Measurements from ENCODE around the gene NKD1. TPM values are rescaled to one million over a fixed set of nuclear protein-coding genes. Genes with fewer than 3 reads are reported as not detected.
A peak's percentile ranks its signal among the peaks of the same experiment; 100 is the strongest.

Gene NKD1
- total RNA-seq, 4 donors from 2014 or later, result 1.8 to 9.1 (median 2.6) TPM

DNA sequence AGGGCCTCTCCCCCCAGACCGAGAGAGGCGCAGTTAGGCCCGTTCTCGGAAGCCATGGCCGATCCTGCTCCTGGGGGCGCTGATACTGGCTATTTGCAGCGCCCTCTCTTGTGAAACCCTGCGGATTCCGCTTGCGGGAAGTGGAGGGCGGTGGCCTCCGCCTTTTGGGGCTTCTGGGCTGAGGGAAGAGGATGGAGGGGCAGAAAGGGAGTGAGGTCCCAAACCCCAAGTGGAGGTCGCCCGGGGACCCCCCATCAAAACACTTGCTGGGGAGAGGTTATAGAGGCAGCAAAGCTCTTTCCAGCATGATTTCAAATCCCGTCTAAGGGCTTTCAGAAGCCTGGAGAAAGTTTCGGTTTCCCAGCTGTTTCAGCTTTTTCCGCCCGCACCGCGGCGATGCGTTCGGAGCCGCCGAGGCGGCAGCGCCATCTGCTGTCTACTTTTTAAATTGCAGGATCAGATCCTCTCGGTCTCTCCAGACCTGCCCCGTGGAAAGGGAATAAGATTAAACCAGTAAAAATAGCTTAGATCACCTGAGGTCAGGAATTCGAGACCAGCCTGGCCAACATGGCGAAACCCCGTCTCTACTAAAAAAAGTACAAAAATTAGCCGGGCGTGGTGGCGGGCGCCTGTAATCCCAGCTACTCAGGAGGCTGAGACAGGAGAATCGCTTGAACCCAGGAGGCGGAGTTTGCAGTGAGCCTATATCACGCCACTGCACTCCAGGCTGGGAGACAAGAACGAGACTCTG, 117.1 kb downstream of the NKD1 start:
- 15% methylated on average over 38 of the region's 40 CpGs for WGBS
- Histone ChIP-seq H3K4me1 (peaks cover 27% of the 10 kb centered on the region), H3K4me3 (peak overlapping the region; percentile 52), H3K27ac (no peak overlapping the region), H3K9me3 (no peaks in the 10 kb centered on the region), H3K36me3 (no peaks in the 10 kb centered on the region), H3K27me3 (no peaks in the 10 kb centered on the region)
- TF ChIP-seq, protein P1, sequence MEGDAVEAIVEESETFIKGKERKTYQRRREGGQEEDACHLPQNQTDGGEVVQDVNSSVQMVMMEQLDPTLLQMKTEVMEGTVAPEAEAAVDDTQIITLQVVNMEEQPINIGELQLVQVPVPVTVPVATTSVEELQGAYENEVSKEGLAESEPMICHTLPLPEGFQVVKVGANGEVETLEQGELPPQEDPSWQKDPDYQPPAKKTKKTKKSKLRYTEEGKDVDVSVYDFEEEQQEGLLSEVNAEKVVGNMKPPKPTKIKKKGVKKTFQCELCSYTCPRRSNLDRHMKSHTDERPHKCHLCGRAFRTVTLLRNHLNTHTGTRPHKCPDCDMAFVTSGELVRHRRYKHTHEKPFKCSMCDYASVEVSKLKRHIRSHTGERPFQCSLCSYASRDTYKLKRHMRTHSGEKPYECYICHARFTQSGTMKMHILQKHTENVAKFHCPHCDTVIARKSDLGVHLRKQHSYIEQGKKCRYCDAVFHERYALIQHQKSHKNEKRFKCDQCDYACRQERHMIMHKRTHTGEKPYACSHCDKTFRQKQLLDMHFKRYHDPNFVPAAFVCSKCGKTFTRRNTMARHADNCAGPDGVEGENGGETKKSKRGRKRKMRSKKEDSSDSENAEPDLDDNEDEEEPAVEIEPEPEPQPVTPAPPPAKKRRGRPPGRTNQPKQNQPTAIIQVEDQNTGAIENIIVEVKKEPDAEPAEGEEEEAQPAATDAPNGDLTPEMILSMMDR (IDR thresholded peaks at IDR 0.05), result peak; percentile 74 to 88
- TF ChIP-seq EP300 (IDR thresholded peaks at IDR 0.05) (no peak), POLR2A (IDR thresholded peaks at IDR 0.05) (no peak), POLR2AphosphoS5 (IDR thresholded peaks at IDR 0.05) (no peak)
- DNase-seq (ENCODE audit: low spot score in 2 of 2), result peak in 1 of 2 donors; percentile 82

DNA sequence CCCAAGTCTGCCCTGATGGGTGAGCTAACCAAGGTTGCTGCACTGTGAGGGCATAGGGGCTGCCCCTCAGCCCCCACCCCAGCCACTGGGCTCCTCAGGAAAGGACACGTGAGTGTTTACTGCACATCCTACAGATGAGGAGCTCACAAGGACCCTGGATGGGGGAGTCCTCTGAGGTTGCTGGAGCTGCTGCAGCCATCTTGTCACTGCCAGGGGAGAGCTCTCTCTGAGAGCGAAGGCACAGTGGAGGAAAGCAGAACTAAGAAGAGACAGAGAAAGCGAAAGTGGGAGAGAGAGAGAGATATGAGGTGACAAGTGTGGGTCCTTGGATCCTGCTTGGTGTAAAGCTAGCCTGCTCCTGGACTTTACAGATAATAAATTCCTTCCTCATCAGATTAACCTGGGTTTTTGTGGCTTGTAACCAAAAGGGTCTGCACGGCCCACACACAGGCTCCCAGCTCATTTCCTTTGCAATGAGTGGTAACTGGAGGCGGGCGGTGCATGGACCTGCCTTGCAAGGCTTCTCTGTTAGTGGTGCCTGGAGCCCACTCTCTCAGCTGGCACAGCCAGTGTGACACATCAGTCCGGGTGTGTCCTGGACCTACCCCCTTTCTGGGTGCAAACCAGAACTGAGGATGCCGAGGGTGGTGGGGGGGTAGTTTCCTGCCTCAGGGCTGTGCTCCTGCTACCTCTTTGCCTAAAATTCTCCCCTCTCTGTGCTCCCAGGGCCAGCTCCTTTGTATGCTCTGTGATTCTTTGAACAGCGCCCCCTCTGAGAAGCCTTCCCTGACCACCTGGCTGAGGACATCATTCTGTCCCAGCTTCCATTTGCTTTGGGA, 118.7 kb downstream of the NKD1 start:
- no peak for DNase-seq (ENCODE audit: low spot score in 2 of 2)
- Histone ChIP-seq H3K4me1 (peaks cover 27% of the 10 kb centered on the region), H3K36me3 (no peaks in the 10 kb centered on the region), H3K27ac (no peak overlapping the region), H3K4me3 (no peak overlapping the region), H3K27me3 (no peaks in the 10 kb centered on the region), H3K9me3 (peaks cover under 1% of the 10 kb centered on the region)
- WGBS, result 71% methylated on average over 9 of the region's 9 CpGs
- no peak for TF ChIP-seq POLR2A (IDR thresholded peaks at IDR 0.05)
- no peak for TF ChIP-seq POLR2AphosphoS5 (IDR thresholded peaks at IDR 0.05)
- no peak for TF ChIP-seq EP300 (IDR thresholded peaks at IDR 0.05)
- TF ChIP-seq, protein P1 (IDR thresholded peaks at IDR 0.05), result no peak

DNA sequence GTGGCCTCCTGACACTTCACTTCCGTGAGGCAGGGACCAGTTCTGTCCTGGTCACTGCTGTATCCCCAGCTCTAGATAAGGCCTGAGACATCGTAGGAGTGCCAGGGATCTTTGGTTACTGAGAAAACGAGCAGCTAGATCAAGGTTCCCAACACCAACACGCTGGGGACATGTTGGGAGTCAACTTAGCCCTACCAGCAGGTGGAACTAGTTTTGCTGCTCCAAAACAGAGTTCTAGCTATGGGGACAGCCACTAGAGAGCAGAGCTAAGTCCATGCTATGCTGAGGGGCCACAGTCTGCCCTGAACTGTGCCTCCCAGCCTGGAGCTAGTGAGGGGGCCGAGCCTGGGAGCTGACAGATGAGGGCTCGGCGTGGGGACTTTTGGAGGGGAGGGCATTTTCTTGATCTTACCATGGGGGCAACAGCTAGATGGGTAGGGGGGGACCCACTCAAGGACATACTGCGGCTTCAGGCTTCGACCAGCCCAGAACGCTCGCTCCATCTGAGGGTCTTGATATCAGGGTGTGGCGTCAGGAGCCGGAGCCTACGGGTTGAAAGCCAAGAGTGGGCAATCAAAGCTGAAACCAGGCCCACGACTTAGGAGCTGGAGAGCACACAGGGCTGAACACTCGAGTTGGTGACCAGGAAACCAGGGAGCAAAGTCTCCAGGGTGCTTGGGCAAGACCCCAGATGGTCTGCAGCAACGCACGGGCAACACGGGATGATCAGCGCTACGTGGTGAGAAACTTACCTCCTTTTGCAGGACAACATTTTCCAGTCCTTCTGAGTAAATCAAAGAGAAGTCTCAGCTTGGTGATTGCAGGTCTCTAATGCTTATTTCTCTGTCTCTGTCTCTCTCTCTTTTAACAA, 119.5 kb downstream of the NKD1 start:
- TF ChIP-seq, protein P1 (IDR thresholded peaks at IDR 0.05), result no peak
- no peak for TF ChIP-seq POLR2A (IDR thresholded peaks at IDR 0.05)
- TF ChIP-seq POLR2AphosphoS5 (IDR thresholded peaks at IDR 0.05), result no peak
- TF ChIP-seq EP300 (IDR thresholded peaks at IDR 0.05), result no peak
- Histone ChIP-seq H3K36me3 (no peaks in the 10 kb centered on the region), H3K4me3 (no peak overlapping the region), H3K4me1 (peaks cover 27% of the 10 kb centered on the region), H3K27me3 (no peaks in the 10 kb centered on the region), H3K9me3 (peaks cover 4% of the 10 kb centered on the region), H3K27ac (peak overlapping the region; percentile 34)
- DNase-seq (ENCODE audit: low spot score in 2 of 2), result no peak
- whole genome bisulfite sequencing, result 89% methylated on average over 19 of the region's 21 CpGs

DNA sequence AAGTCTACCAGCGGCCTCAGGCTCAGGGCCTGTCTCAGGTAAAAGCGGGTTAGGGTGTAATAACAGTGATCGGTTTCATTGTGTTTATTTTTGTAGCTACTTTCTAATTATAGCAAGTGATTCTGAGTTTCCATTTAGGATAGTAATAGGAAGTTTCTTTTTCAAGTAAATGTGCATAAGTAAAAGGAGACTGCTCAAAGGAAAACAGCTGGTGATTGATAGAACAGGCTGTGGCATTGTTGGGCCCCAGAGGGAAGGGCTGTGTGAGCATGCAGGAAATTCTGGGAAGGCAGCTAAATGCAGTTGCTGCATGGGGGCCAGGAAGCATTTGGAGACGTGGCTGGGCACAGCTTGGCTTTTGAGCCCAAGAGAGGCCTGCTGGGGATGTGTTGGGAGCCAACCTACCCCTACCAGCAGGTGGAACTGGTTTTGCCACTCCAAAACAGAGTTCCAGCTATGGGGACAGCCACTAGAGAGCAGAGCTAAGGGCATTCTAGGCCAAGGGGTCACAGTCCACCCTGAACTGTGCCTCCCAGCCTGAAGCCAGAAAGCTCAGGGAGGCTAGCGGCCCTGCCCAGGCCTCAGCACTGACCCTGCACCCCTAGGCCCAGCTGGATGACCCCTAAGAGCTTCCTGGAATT, 120.3 kb downstream of the NKD1 start:
- no peaks in the 10 kb centered on the region for H3K36me3 ChIP-seq
- peaks cover 27% of the 10 kb centered on the region for H3K4me1 ChIP-seq
- no peaks in the 10 kb centered on the region for H3K27me3 ChIP-seq
- TF ChIP-seq POLR2AphosphoS5 (IDR thresholded peaks at IDR 0.05), result no peak
- no peak for TF ChIP-seq POLR2A (IDR thresholded peaks at IDR 0.05)
- TF ChIP-seq, protein P1 (IDR thresholded peaks at IDR 0.05), result no peak
- no peak for TF ChIP-seq EP300 (IDR thresholded peaks at IDR 0.05)
- 38% methylated on average over 4 of the region's 5 CpGs for WGBS
- H3K27ac ChIP-seq, result peak overlapping the region; percentile 35
- no peak for DNase-seq (ENCODE audit: low spot score in 2 of 2)
- H3K9me3 ChIP-seq, result peaks cover 4% of the 10 kb centered on the region
- H3K4me3 ChIP-seq, result no peak overlapping the region
